ENCODE results near the gene GLYR1. TPM values are rescaled to one million over a fixed set of nuclear protein-coding genes. Genes with fewer than 3 reads are reported as not detected.

GLYR1 gene
- polyA plus RNA-seq, 2 of the 4 experiments (the other 2 are of a cell fraction), result 37.1 to 55.1 TPM

DNA sequence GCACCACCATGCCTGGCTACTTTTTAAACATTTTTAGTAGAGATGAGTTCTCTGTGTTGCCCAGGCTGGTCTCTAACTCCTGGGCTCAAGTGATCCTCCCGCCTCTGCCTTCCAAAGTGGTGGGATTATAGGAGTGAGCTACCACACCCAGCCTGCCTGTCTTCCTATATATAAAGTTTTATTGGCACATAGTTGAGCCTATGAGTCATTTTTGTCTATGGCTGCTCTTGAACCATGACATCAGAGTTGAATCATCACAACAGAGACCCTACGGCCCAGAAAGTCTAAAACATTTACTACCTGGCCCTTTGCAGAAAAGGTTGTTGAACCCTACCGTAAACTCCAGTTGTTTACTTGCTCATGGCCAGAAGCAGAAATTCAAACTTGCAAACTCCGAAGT, 66.9 kb downstream of the GLYR1 start:
- DNase-seq (ENCODE audit: low read depth in 1 of 2, low spot score in 1 of 2) (peak in 1 of 2 experiments; percentile 35), ATAC-seq (no peak), FAIRE-seq (no peak)
- no peaks in the 10 kb centered on the region for H3K9me3 ChIP-seq
- ChIA-PET CTCF (interaction anchor here (0.6 to 2.4 kb wide), 2 partner anchors 9 to 176 kb away, joined by 3 to 9 read pairs; no protein-coding TSS in a partner anchor), POLR2A (interaction anchor here (1.0 kb wide), 1 partner anchor 23 kb away, joined by 3 read pairs; the partner anchor contains the start of gene ROGDI)
- H3K27ac ChIP-seq, result no peak overlapping the region
- H3K4me2 ChIP-seq, result no peak overlapping the region
- TF ChIP-seq POLR2A (IDR thresholded peaks at IDR 0.05; ENCODE audit: low read length) (no peak), FOSL2 (IDR thresholded peaks at IDR 0.05) (0 out of 2 replicates have a peak, but pooled peaks have one; percentile 13), FOSL2 (CRISPR knock-in tag; IDR thresholded peaks at IDR 0.05) (peak; percentile 69)
- no peak overlapping the region for H3K4me3 ChIP-seq
- 63% methylated on average over 4 of the region's 4 CpGs for WGBS (ENCODE audit: missing lambda C conversion rate)
- H3K4me1 ChIP-seq, result no peaks in the 10 kb centered on the region

DNA sequence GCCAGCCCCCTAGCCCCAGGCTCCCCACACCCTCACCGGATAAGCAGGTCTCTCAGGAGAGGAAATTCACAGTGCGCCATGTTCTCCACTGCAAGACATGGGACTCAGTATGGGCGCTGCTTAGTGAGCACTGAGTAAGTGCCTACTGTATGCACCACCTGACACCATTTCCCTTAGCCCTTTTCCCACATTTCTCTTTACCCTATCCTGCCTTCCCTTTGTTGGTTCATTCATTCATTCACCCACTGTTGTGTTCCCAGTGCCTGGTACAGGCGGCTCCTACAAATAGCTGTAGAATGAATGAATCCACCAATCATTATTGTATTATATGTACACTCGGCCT, 69.1 kb downstream of the GLYR1 start:
- no peak for DNase-seq (ENCODE audit: low read depth in 1 of 2, low spot score in 1 of 2)
- no peak; a peak in 1 of 6 replicates for ATAC-seq
- H3K9me3 ChIP-seq, result no peaks in the 10 kb centered on the region
- no peak for FAIRE-seq
- POLR2A ChIA-PET, result no interaction called here
- H3K4me2 ChIP-seq, result no peak overlapping the region
- 76% methylated on average over 4 of the region's 5 CpGs for WGBS (ENCODE audit: missing lambda C conversion rate)
- TF ChIP-seq CHD4 (IDR thresholded peaks at IDR 0.05; ENCODE audit: borderline replicate concordance) (no peak), BHLHE40 (IDR thresholded peaks at IDR 0.05; ENCODE audit: low read depth, low read length) (no peak), MAZ (IDR thresholded peaks at IDR 0.05; ENCODE audit: borderline replicate concordance, low read depth, low read length) (no peak)
- TF ChIP-seq, protein P1, sequence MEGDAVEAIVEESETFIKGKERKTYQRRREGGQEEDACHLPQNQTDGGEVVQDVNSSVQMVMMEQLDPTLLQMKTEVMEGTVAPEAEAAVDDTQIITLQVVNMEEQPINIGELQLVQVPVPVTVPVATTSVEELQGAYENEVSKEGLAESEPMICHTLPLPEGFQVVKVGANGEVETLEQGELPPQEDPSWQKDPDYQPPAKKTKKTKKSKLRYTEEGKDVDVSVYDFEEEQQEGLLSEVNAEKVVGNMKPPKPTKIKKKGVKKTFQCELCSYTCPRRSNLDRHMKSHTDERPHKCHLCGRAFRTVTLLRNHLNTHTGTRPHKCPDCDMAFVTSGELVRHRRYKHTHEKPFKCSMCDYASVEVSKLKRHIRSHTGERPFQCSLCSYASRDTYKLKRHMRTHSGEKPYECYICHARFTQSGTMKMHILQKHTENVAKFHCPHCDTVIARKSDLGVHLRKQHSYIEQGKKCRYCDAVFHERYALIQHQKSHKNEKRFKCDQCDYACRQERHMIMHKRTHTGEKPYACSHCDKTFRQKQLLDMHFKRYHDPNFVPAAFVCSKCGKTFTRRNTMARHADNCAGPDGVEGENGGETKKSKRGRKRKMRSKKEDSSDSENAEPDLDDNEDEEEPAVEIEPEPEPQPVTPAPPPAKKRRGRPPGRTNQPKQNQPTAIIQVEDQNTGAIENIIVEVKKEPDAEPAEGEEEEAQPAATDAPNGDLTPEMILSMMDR (IDR thresholded peaks at IDR 0.05), result no peak
- TF ChIP-seq, protein P2, sequence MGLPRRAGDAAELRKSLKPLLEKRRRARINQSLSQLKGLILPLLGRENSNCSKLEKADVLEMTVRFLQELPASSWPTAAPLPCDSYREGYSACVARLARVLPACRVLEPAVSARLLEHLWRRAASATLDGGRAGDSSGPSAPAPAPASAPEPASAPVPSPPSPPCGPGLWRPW (IDR thresholded peaks at IDR 0.05), result no peak
- H3K27ac ChIP-seq, result no peak overlapping the region
- CTCF ChIA-PET, result interaction anchor here (0.6 to 2.4 kb wide), 5 partner anchors 9 to 178 kb away, joined by 3 to 9 read pairs (median 3); partner anchors contain the start of gene SEPTIN12
- H3K4me3 ChIP-seq, result no peak overlapping the region
- no peaks in the 10 kb centered on the region for H3K4me1 ChIP-seq

DNA sequence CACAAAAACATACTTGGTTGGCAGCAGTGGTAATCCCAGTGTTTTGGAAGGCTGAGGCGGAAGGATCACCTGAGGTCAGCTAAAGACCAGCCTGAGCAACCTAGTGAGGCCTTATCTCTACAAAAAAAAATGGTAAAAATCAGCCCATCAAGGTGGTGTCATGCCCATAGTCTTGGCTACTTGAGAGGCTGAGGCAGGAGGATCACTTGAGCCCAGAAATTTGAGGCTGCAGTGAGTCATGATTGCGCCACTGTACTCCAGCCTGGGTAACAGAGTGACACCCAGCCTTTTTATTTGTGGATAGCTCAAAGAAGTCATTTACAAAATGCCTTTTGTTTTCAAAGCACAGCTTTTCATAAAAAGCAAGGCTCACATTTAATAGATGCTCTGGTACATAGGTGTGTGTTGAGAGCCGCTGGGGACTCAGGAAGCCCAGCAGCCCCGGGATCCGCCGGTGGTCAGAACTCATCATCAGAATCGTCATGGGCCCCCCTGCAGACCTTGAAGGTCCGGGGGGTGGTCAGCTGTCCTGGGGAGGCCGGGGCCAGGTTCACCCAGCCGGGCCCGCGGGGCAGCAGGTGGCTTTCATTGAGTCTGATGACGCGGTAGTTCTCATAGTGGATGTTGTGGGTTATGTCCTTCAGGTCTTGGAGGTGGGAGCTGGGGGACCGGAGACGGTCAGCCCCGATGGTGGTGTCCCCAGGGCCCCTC, 69.6 kb downstream of the GLYR1 start:
- ChIA-PET POLR2A (no interaction called here), CTCF (interaction anchor here (0.6 to 1.1 kb wide), 5 partner anchors 8 to 97 kb away, joined by 3 read pairs; partner anchors contain the start of gene SEPTIN12)
- Histone ChIP-seq H3K4me1 (no peaks in the 10 kb centered on the region), H3K27ac (no peak overlapping the region), H3K9me3 (no peaks in the 10 kb centered on the region), H3K4me3 (no peak overlapping the region), H3K4me2 (no peak overlapping the region)
- 72% methylated on average over 9 of the region's 17 CpGs for WGBS (ENCODE audit: missing lambda C conversion rate)
- TF ChIP-seq BHLHE40 (IDR thresholded peaks at IDR 0.05; ENCODE audit: low read depth, low read length) (no peak), CEBPB (IDR thresholded peaks at IDR 0.05) (peak in 1 of 2 experiments; percentile 30; a peak in 1 of 4 replicates), FOSL2 (IDR thresholded peaks at IDR 0.05) (no peak), FOSL2 (CRISPR knock-in tag; IDR thresholded peaks at IDR 0.05) (peak; percentile 29; the same call in 1 of the 2 replicates), MAFK (IDR thresholded peaks at IDR 0.05; ENCODE audit: partially characterized antibody) (no peak)
- DNase-seq (ENCODE audit: low read depth in 1 of 2, low spot score in 1 of 2), result no peak
- no peak for FAIRE-seq
- ATAC-seq, result no peak

DNA sequence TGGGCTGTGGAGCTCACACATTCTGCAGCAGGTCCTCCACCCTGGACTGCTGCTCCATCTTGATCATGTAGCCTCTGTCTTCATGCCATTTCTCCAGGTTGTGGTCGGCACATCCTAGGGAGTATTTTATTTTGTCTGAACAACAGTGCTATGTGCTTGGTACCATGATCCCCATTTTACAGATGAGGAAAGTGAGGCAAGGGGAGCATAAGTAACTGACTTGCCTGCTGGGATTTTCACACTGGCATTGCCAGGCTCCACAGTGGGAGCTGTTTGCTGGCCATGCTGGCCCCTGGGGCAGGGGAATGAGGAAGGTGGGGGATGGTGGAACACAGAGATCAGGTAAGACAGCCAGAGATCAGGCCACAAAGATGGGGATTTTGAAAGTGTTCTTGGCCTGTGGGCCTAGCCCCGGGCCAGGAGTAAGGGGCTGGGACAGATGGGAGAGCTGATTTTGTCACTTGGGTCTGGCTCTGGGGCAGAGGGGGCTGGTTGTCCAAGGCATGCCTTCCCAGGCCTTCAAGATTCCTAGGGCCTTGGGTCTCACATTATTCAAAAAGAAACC, 70.9 kb downstream of the GLYR1 start:
- H3K9me3 ChIP-seq, result no peaks in the 10 kb centered on the region
- 68% methylated on average over 2 of the region's 2 CpGs for WGBS (ENCODE audit: missing lambda C conversion rate)
- no peak for FAIRE-seq
- TF ChIP-seq, protein P3, sequence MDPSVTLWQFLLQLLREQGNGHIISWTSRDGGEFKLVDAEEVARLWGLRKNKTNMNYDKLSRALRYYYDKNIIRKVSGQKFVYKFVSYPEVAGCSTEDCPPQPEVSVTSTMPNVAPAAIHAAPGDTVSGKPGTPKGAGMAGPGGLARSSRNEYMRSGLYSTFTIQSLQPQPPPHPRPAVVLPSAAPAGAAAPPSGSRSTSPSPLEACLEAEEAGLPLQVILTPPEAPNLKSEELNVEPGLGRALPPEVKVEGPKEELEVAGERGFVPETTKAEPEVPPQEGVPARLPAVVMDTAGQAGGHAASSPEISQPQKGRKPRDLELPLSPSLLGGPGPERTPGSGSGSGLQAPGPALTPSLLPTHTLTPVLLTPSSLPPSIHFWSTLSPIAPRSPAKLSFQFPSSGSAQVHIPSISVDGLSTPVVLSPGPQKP (IDR thresholded peaks at IDR 0.05; ENCODE audit: low read depth, low read length), result no peak
- no peak for TF ChIP-seq CBX8 (IDR thresholded peaks at IDR 0.05)
- no peak for TF ChIP-seq ZFP36 (IDR thresholded peaks at IDR 0.05; ENCODE audit: borderline replicate concordance, partially characterized antibody)
- TF ChIP-seq RARB (CRISPR knock-in tag; IDR thresholded peaks at IDR 0.05), result no peak
- TF ChIP-seq, protein P4, sequence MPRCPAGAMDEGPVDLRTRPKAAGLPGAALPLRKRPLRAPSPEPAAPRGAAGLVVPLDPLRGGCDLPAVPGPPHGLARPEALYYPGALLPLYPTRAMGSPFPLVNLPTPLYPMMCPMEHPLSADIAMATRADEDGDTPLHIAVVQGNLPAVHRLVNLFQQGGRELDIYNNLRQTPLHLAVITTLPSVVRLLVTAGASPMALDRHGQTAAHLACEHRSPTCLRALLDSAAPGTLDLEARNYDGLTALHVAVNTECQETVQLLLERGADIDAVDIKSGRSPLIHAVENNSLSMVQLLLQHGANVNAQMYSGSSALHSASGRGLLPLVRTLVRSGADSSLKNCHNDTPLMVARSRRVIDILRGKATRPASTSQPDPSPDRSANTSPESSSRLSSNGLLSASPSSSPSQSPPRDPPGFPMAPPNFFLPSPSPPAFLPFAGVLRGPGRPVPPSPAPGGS (IDR thresholded peaks at IDR 0.05), result no peak
- no peak for TF ChIP-seq ESRRA (IDR thresholded peaks at IDR 0.05; ENCODE audit: borderline replicate concordance, low read length)
- TF ChIP-seq, protein P5, sequence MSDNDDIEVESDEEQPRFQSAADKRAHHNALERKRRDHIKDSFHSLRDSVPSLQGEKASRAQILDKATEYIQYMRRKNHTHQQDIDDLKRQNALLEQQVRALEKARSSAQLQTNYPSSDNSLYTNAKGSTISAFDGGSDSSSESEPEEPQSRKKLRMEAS (IDR thresholded peaks at IDR 0.05), result no peak
- TF ChIP-seq FOSB (CRISPR knock-in tag; IDR thresholded peaks at IDR 0.05), result no peak
- no peak for TF ChIP-seq MYC (IDR thresholded peaks at IDR 0.05; ENCODE audit: borderline replicate concordance, low read length)
- no peak for TF ChIP-seq RFX5 (IDR thresholded peaks at IDR 0.05)
- no peak for TF ChIP-seq EHMT2 (IDR thresholded peaks at IDR 0.05; ENCODE audit: low read depth)
- TF ChIP-seq MAFK (IDR thresholded peaks at IDR 0.05; ENCODE audit: partially characterized antibody), result no peak
- no peak for TF ChIP-seq HOXA7 (CRISPR knock-in tag; IDR thresholded peaks at IDR 0.05)
- TF ChIP-seq RCOR1 (IDR thresholded peaks at IDR 0.05; ENCODE audit: low read depth, low read length), result no peak
- TF ChIP-seq HOXB5 (CRISPR knock-in tag; IDR thresholded peaks at IDR 0.05), result no peak
- H3K4me3 ChIP-seq, result no peak overlapping the region
- H3K4me1 ChIP-seq, result no peaks in the 10 kb centered on the region
- no peak overlapping the region for H3K4me2 ChIP-seq
- no peak for ATAC-seq
- DNase-seq (ENCODE audit: low read depth in 1 of 2, low spot score in 1 of 2), result no peak
- ChIA-PET CTCF (interaction anchor here (1.1 to 1.6 kb wide), 2 partner anchors 17 to 180 kb away, joined by 3 to 4 read pairs; no protein-coding TSS in a partner anchor), POLR2A (no interaction called here)
- no peak overlapping the region for H3K27ac ChIP-seq

Data from A549 (cell line).